IMR-90 (cell line): Measurements from ENCODE around the gene RAB3IL1. TPM values are rescaled to one million over a fixed set of nuclear protein-coding genes. Genes with fewer than 3 reads are reported as not detected.

Source experiments
- ATAC-seq: fragments of 200-7000 bp; cut with Tn5 transposase; 2 replicates; pipeline ENCODE4 v1.9.1; 2020; ENCODE audit warnings: low read depth, mild to moderate bottlenecking, moderate library complexity
- BruUV-seq: library from RNA; stranded (reverse); fragments of 400-500 nt; replicated peaks from 2 replicates; lab custom pipeline; 2021; lab: Mats Ljungman, UMichigan
- CTCF ChIA-PET: fragments of 300-600 bp; formaldehyde crosslinking; extraction: SDS; loops from one replicate; lab custom pipeline; 2021; ENCODE audit warnings: antibody characterized with exemption; lab: Yijun Ruan, JAX
- POLR2A ChIA-PET: fragments of 300-600 bp; sonication (Branson Sonifier 250); formaldehyde crosslinking; loops from one replicate; lab custom pipeline; 2022; ENCODE audit warnings: antibody characterized with exemption; ENCODE audit not compliant: unreplicated experiment; lab: Charles Lee
- DNase-seq: peaks from one replicate; pipeline ENCODE4 v3.0.0; 2013
- H2AFZ ChIP-seq: replicated peaks from 2 replicates; pipeline ENCODE3; 2013; ENCODE audit warnings: low read length, mild to moderate bottlenecking; ENCODE audit not compliant: poor library complexity
- H2AK5ac ChIP-seq: 2 replicates; pipeline ENCODE4 v1.6.1; 2013; ENCODE audit warnings: low read depth, low read length, inconsistent platforms
- H2AK9ac ChIP-seq: replicated peaks from 2 replicates; pipeline ENCODE3; 2013; ENCODE audit warnings: mild to moderate bottlenecking, low read depth, low read length, moderate library complexity; ENCODE audit not compliant: poor library complexity
- H2BK120ac ChIP-seq: 2 replicates; pipeline ENCODE4 v1.6.1; 2013; ENCODE audit warnings: low read depth, low read length, inconsistent platforms
- H2BK15ac ChIP-seq: 3 replicates; pipeline ENCODE4 v1.6.1; 2013; ENCODE audit warnings: low read depth, low read length, inconsistent platforms
- H2BK20ac ChIP-seq: 2 replicates; pipeline ENCODE4 v1.6.1; 2013; ENCODE audit warnings: low read depth, mild to moderate bottlenecking, inconsistent platforms, low read length, moderate library complexity
- H2BK5ac ChIP-seq: 2 replicates; pipeline ENCODE4 v1.6.1; 2013; ENCODE audit warnings: mild to moderate bottlenecking, low read depth, low read length, inconsistent platforms; ENCODE audit not compliant: poor library complexity, severe bottlenecking
- H3K14ac ChIP-seq: replicated peaks from 2 replicates; pipeline ENCODE4 v1.6.1; 2013; ENCODE audit warnings: low read depth, low read length, inconsistent platforms
- H3K18ac ChIP-seq: 2 replicates; pipeline ENCODE4 v1.6.1; 2013; ENCODE audit warnings: low read depth, low read length, control low read depth
- H3K23ac ChIP-seq: 2 replicates; pipeline ENCODE4 v1.6.1; 2013; ENCODE audit warnings: low read depth, low read length, inconsistent platforms
- H3K27ac ChIP-seq: 2 replicates; pipeline ENCODE4 v1.5.1; 2013; ENCODE audit warnings: mild to moderate bottlenecking, control low read depth, low read length; ENCODE audit not compliant: insufficient read depth
- H3K27me3 ChIP-seq: 2 replicates; pipeline ENCODE4 v1.6.1; 2013; ENCODE audit warnings: low read length; ENCODE audit not compliant: control insufficient read depth, insufficient read depth
- H3K36me3 ChIP-seq: 2 replicates; pipeline ENCODE4 v1.6.1; 2013; ENCODE audit warnings: low read length, mixed read lengths; ENCODE audit not compliant: control insufficient read depth, insufficient read depth
- H3K4ac ChIP-seq: 2 replicates; pipeline ENCODE4 v1.6.1; 2013; ENCODE audit warnings: low read depth, low read length, inconsistent platforms
- H3K4me1 ChIP-seq: 2 replicates; pipeline ENCODE4 v1.6.1; 2013; ENCODE audit warnings: low read length, mixed read lengths; ENCODE audit not compliant: control insufficient read depth, insufficient read depth
- H3K4me2 ChIP-seq: 2 replicates; pipeline ENCODE4 v1.6.1; 2013; ENCODE audit warnings: low read depth, mild to moderate bottlenecking, control low read depth, low read length, moderate library complexity
- H3K4me3 ChIP-seq: 2 replicates; pipeline ENCODE4 v1.5.1; 2013; ENCODE audit warnings: low read depth, mild to moderate bottlenecking, control low read depth, low read length, moderate library complexity; ENCODE audit not compliant: insufficient read depth
- H3K56ac ChIP-seq: 2 replicates; pipeline ENCODE4 v1.6.1; 2013; ENCODE audit warnings: low read length, inconsistent platforms; ENCODE audit not compliant: insufficient read depth; ENCODE audit errors: extremely low read depth
- H3K79me1 ChIP-seq, 2 experiments: 2 replicates each; pipeline ENCODE4 v1.6.1; 2013; ENCODE audit warnings: low read length in 2 of 2, inconsistent platforms in 1 of 2, low read depth in 1 of 2
- H3K9ac ChIP-seq: 2 replicates; pipeline ENCODE4 v1.6.1; 2013; ENCODE audit warnings: low read depth, low read length, control low read depth
- H3K9me1 ChIP-seq: 2 replicates; pipeline ENCODE4 v1.6.1; 2013; ENCODE audit warnings: low read length, inconsistent platforms; ENCODE audit not compliant: insufficient read depth
- H3K9me3 ChIP-seq: 2 replicates; pipeline ENCODE4 v1.6.1; 2013; ENCODE audit warnings: low read length; ENCODE audit not compliant: control insufficient read depth, insufficient read depth
- H4K20me1 ChIP-seq: 2 replicates; pipeline ENCODE4 v1.6.1; 2013; ENCODE audit warnings: low read length, inconsistent platforms; ENCODE audit not compliant: insufficient read depth
- H4K5ac ChIP-seq: 2 replicates; pipeline ENCODE4 v1.6.1; 2013; ENCODE audit warnings: mild to moderate bottlenecking, low read depth, low read length, control low read depth
- H4K8ac ChIP-seq, 2 experiments: 2 replicates each; pipeline ENCODE4 v1.6.1; 2013; ENCODE audit warnings: low read depth in 2 of 2, low read length in 2 of 2, control low read depth in 1 of 2, inconsistent platforms in 1 of 2
- H4K91ac ChIP-seq: 2 replicates; pipeline ENCODE4 v1.6.1; 2013; ENCODE audit warnings: low read depth, low read length, inconsistent platforms; ENCODE audit not compliant: insufficient read depth
- BHLHE40 ChIP-seq: fragments of 150-350 bp; IDR thresholded peaks from 2 replicates; pipeline ENCODE4 v1.6.1; 2016; ENCODE audit warnings: mild to moderate bottlenecking, low read depth, low read length
- CEBPB ChIP-seq: IDR thresholded peaks from 2 replicates; pipeline ENCODE4 v1.6.1; 2012; ENCODE audit warnings: low read depth, low read length, improper control_type of control experiment
- MAZ ChIP-seq: IDR thresholded peaks from 2 replicates; pipeline ENCODE4 v1.6.1; 2012; ENCODE audit warnings: low read depth, mild to moderate bottlenecking, low read length, improper control_type of control experiment, moderate library complexity, borderline replicate concordance
- NFE2L2 ChIP-seq: fragments of 150-350 bp; IDR thresholded peaks from 2 replicates; pipeline ENCODE4 v1.6.1; 2016; ENCODE audit warnings: low read depth, mild to moderate bottlenecking, low read length
- POLR2A ChIP-seq: IDR thresholded peaks from 2 replicates; pipeline ENCODE4 v1.6.1; 2012; ENCODE audit warnings: mild to moderate bottlenecking, low read depth, low read length
- WGBS, 2 experiments: methylation state at CpG; one replicate each; pipeline versions ENCODE4 v1.1.5 to v1.1.7; 2013; ENCODE audit warnings: missing lambda C conversion rate in 2 of 2; ENCODE audit not compliant: insufficient read length in 1 of 2; ENCODE audit errors: extremely low coverage in 2 of 2; 5-methylcytosine and 5-hydroxymethylcytosine counted together
- dilution Hi-C: fragments of 300-500 bp; cut with HindIII; formaldehyde crosslinking; loops from one replicate; pipeline ENCODE4 v1.14.3; 2018; ENCODE audit warnings: low sequenced_read_pairs; ENCODE audit not compliant: unreplicated experiment
- in situ Hi-C: fragments of 300-500 bp; cut with MboI; formaldehyde crosslinking; loops from 3 replicates; pipeline ENCODE4 v1.14.3; 2019; ENCODE audit warnings: low sequenced_read_pairs, inconsistent platforms, mixed read lengths
- intact Hi-C: fragments of 100-400 bp; cut with micrococcal nuclease; formaldehyde crosslinking; loops from 2 replicates; pipeline ENCODE4 v1.10.0; 2022
- polyA plus RNA-seq, 3 experiments: library from polyadenylated mRNA; depleted of rRNA; stranded (reverse); fragments of >200 nt; gene quantifications; 2 replicates each; pipeline ENCODE4 v1.2.3, GENCODE V29; 2012; ENCODE audit warnings: low replicate concordance in 1 of 3
- total RNA-seq: library from RNA; depleted of rRNA; stranded (reverse); fragments of >200 nt; gene quantifications from 2 replicates; pipeline ENCODE4 v1.2.3, GENCODE V29; 2012
- TF ChIP-seq, protein P1 (sequence below): conservative IDR thresholded peaks from 2 replicates; pipeline ENCODE4 v1.5.1; 2012; ENCODE audit warnings: mild to moderate bottlenecking, low read depth, low read length, improper control_type of control experiment
- TF ChIP-seq, protein P2 (sequence below): fragments of 150-350 bp; IDR thresholded peaks from 2 replicates; pipeline ENCODE4 v1.6.1; 2017; ENCODE audit warnings: mild to moderate bottlenecking, antibody characterized with exemption, low read length, low read depth

Gene RAB3IL1
- total and polyA plus RNA-seq, 2 of the 4 experiments (the other 2 are of a cell fraction), result 0.72 to 1.9 TPM

DNA sequence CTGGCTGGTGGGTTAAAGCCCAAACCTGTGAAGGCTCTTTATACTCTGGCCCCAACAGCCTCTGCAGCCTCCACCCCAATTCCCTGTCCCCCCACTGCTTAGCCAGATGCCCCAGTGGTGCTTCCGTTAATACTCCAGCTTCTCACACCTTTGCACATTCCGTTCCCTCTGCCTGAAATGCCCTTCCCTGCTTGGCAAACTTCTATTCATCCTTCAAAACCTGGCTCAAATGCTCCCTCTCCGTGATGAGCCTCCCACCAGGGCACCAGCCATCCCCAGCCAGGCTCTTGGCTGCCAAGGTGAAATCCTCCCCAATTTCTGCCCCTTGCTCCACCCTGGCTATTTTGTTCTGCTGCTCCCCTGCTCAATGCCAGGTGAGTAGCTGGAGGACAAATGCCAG is 13.5 kb downstream of the RAB3IL1 start:
- H4K91ac ChIP-seq, result no peak overlapping the region
- H2BK120ac ChIP-seq, result no peak overlapping the region
- no TSS peak for BruUV-seq
- CTCF ChIA-PET, result interaction anchor here (3.7 kb wide), 1 partner anchor 178 kb away, joined by 13 read pairs; no protein-coding TSS in a partner anchor
- no peak overlapping the region for H4K8ac ChIP-seq
- H3K9me3 ChIP-seq, result no peaks in the 10 kb centered on the region
- no peak overlapping the region for H2BK15ac ChIP-seq
- no peaks in the 10 kb centered on the region for H3K79me1 ChIP-seq
- TF ChIP-seq, protein P1, sequence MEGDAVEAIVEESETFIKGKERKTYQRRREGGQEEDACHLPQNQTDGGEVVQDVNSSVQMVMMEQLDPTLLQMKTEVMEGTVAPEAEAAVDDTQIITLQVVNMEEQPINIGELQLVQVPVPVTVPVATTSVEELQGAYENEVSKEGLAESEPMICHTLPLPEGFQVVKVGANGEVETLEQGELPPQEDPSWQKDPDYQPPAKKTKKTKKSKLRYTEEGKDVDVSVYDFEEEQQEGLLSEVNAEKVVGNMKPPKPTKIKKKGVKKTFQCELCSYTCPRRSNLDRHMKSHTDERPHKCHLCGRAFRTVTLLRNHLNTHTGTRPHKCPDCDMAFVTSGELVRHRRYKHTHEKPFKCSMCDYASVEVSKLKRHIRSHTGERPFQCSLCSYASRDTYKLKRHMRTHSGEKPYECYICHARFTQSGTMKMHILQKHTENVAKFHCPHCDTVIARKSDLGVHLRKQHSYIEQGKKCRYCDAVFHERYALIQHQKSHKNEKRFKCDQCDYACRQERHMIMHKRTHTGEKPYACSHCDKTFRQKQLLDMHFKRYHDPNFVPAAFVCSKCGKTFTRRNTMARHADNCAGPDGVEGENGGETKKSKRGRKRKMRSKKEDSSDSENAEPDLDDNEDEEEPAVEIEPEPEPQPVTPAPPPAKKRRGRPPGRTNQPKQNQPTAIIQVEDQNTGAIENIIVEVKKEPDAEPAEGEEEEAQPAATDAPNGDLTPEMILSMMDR, result no peak
- TF ChIP-seq MAZ (no peak), NFE2L2 (no peak), BHLHE40 (no peak), CEBPB (no peak), POLR2A (no peak)
- TF ChIP-seq, protein P2, sequence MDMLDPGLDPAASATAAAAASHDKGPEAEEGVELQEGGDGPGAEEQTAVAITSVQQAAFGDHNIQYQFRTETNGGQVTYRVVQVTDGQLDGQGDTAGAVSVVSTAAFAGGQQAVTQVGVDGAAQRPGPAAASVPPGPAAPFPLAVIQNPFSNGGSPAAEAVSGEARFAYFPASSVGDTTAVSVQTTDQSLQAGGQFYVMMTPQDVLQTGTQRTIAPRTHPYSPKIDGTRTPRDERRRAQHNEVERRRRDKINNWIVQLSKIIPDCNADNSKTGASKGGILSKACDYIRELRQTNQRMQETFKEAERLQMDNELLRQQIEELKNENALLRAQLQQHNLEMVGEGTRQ, result no peak
- POLR2A ChIA-PET, result no interaction called here
- H3K23ac ChIP-seq, result no peak overlapping the region
- DNase-seq (no peak), ATAC-seq (no peak)
- no peak overlapping the region for H3K18ac ChIP-seq
- no peak overlapping the region for H3K4me2 ChIP-seq
- H2BK20ac ChIP-seq, result no peak overlapping the region
- H3K56ac ChIP-seq, result no peak overlapping the region
- WGBS, 2 experiments, result 100% methylated on average over 1 of the region's 3 CpGs; no CpG with 5 or more reads in 1 of the 2 experiments
- in situ Hi-C loops (no loop called here), intact Hi-C loops (no loop called here), dilution Hi-C loops (no loop called here)
- H3K4ac ChIP-seq, result no peak overlapping the region
- H3K27ac ChIP-seq, result no peak overlapping the region
- H2AK9ac ChIP-seq, result no peak overlapping the region
- H3K4me1 ChIP-seq, result no peaks in the 10 kb centered on the region
- no peak overlapping the region for H3K14ac ChIP-seq
- H3K36me3 ChIP-seq, result peaks cover 1% of the 10 kb centered on the region; the same call in 1 of the 2 replicates
- no peak overlapping the region for H3K4me3 ChIP-seq
- H4K20me1 ChIP-seq, result no peaks in the 10 kb centered on the region
- no peak overlapping the region for H3K9ac ChIP-seq
- no peaks in the 10 kb centered on the region for H3K27me3 ChIP-seq
- H2AK5ac ChIP-seq, result no peak overlapping the region
- no peaks in the 10 kb centered on the region for H3K9me1 ChIP-seq
- no peak overlapping the region for H4K5ac ChIP-seq
- H2BK5ac ChIP-seq, result no peak overlapping the region
- no peak overlapping the region for H2AFZ ChIP-seq
